ENCODE results near the gene CLDN22.

DNA sequence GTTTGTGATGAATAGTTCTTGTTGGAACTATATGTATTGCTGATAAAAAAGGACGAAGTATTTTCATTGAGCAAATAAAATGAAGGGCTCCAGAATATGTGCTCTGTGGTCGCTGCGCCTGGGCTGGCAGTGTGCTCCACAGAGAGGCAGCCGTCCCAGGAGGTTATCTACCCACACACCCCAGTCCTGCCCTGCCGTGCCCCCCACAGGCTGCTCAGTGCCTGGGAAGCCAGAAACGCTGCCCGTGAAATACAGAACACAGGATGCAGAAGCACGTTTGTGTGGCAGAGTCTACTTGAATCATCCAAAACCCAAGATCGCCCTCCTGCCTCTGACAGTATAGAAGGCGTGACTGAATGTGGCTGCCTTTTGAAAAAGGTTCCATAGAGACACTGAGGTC lies 1.4 kb downstream of the CLDN22 start:
- TF ChIP-seq, protein P1, sequence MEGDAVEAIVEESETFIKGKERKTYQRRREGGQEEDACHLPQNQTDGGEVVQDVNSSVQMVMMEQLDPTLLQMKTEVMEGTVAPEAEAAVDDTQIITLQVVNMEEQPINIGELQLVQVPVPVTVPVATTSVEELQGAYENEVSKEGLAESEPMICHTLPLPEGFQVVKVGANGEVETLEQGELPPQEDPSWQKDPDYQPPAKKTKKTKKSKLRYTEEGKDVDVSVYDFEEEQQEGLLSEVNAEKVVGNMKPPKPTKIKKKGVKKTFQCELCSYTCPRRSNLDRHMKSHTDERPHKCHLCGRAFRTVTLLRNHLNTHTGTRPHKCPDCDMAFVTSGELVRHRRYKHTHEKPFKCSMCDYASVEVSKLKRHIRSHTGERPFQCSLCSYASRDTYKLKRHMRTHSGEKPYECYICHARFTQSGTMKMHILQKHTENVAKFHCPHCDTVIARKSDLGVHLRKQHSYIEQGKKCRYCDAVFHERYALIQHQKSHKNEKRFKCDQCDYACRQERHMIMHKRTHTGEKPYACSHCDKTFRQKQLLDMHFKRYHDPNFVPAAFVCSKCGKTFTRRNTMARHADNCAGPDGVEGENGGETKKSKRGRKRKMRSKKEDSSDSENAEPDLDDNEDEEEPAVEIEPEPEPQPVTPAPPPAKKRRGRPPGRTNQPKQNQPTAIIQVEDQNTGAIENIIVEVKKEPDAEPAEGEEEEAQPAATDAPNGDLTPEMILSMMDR (IDR thresholded peaks at IDR 0.05) = no peak
- TF ChIP-seq POLR2A (IDR thresholded peaks at IDR 0.05) = no peak
